ENCODE results near the gene CIAO2B. TPM values are rescaled to one million over a fixed set of nuclear protein-coding genes. Genes with fewer than 3 reads are reported as not detected.
A peak's percentile ranks its signal among the peaks of the same experiment; 100 is the strongest.
"Not testable (repeated sequence)": the region's sequence is repeated elsewhere in the genome, so short reads cannot be mapped to it uniquely, and the experiment has no call there.

Gene CIAO2B
- total RNA-seq, 1 donor from 2014 or later, result 58.1 TPM

DNA sequence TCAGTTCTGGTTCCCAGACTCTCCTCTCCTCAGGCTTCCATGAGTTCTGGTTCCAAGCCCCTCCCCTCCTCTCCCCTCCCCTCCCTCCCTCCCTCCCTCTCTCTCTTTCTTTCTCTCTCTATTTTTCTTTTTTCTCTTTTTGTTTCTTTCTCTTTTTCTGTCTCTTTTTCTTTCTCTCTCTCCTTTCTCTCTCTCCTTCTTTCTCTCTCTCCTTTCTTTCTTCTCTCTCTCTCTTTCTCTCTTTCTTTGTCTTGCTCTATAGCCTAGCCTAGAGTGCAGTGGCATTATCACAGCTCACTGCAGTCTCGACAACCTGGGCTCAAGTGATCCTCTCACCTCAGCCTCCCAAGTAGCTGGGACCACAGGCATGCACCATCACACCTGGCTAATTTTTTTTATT lies 26.1 kb upstream of the CIAO2B start:
- Mint-ChIP-seq H3K36me3 (ENCODE audit: insufficient read depth) (no peaks in the 10 kb centered on the region), H3K27ac (no peak overlapping the region), H3K4me3 (ENCODE audit: low read depth) (no peak overlapping the region), H3K4me1 (ENCODE audit: low read depth) (peaks cover 2% of the 10 kb centered on the region), H3K27me3 (peaks cover 31% of the 10 kb centered on the region), H3K9me3 (ENCODE audit: low read depth) (no peaks in the 10 kb centered on the region)
- TF ChIP-seq, protein P1, sequence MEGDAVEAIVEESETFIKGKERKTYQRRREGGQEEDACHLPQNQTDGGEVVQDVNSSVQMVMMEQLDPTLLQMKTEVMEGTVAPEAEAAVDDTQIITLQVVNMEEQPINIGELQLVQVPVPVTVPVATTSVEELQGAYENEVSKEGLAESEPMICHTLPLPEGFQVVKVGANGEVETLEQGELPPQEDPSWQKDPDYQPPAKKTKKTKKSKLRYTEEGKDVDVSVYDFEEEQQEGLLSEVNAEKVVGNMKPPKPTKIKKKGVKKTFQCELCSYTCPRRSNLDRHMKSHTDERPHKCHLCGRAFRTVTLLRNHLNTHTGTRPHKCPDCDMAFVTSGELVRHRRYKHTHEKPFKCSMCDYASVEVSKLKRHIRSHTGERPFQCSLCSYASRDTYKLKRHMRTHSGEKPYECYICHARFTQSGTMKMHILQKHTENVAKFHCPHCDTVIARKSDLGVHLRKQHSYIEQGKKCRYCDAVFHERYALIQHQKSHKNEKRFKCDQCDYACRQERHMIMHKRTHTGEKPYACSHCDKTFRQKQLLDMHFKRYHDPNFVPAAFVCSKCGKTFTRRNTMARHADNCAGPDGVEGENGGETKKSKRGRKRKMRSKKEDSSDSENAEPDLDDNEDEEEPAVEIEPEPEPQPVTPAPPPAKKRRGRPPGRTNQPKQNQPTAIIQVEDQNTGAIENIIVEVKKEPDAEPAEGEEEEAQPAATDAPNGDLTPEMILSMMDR (IDR thresholded peaks at IDR 0.05; ENCODE audit: unreplicated experiment), result no peak
- no peak for DNase-seq (ENCODE audit: low spot score, unreplicated experiment)

DNA sequence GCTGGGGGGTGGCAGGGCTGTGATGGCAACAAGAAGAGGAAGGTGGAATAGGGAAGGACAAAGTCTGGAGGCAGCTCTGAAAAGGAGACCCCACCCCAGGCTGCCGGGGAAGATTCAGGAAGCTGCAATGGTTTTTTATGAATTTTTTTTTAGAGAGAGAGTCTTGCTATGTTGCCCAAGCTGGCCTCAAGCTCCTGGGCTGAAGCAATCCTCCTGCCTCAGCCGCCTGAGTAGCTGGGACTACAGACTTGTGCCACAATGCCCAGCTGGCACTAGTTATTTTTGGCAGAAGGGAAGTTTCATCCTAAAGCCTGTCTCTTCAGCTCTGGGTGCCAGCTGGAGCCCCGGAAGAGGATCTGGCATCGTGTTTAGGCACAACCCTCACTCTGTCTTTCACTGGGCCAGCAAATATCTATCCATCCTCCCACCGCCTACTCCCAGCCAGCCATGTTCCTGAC lies 25.5 kb upstream of the CIAO2B start:
- Mint-ChIP-seq H3K27me3 (peaks cover 27% of the 10 kb centered on the region), H3K36me3 (ENCODE audit: insufficient read depth) (no peaks in the 10 kb centered on the region), H3K27ac (no peak overlapping the region), H3K4me3 (ENCODE audit: low read depth) (no peak overlapping the region), H3K9me3 (ENCODE audit: low read depth) (no peaks in the 10 kb centered on the region), H3K4me1 (ENCODE audit: low read depth) (peaks cover 2% of the 10 kb centered on the region)
- DNase-seq (ENCODE audit: low spot score, unreplicated experiment), result no peak
- TF ChIP-seq, protein P1 (IDR thresholded peaks at IDR 0.05; ENCODE audit: unreplicated experiment), result no peak

DNA sequence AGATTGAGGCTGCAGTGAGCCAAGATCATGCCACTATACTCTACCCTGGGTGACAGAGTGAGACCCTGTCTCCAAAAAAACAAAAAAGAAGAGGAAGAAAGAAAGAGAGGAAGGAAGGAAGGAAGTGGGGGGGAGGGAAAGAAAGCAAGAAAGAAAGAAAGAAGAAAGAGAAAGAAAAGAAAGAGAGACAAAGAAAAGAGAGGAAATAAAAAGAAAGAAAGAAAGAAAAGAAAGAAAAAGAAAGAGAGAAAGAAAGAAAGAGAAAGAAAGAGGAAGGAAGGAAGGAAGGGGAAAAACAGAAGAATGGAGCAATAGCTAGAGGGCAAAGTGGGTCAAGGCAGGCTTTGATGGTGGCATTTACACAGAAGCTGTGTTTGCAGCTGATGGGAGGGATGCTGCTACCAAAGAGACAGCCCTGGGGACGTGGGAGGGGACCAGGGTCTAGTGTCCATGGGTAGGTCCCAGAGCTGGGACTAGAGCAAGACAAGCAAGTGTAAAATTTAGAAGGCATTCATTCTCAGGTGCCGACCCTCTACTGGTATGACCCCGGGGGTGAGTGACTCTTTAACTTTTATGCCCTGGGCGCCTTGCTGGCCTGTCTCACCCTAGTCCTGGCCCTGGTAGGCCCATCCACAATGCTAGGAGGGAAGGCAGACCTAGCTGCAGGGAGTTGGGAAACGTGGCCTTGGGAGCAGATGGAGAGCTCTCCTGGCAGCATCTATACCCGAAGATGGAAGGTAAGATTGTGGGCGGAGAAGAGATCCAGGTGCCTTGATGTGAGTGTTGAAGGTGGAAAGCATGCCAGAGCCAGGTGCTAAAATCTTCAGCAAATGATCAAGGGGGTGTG lies 24.9 kb upstream of the CIAO2B start:
- Mint-ChIP-seq H3K9me3 (ENCODE audit: low read depth) (no peaks in the 10 kb centered on the region), H3K27ac (no peak overlapping the region), H3K4me3 (ENCODE audit: low read depth) (no peak overlapping the region), H3K36me3 (ENCODE audit: insufficient read depth) (no peaks in the 10 kb centered on the region), H3K4me1 (ENCODE audit: low read depth) (peaks cover 2% of the 10 kb centered on the region), H3K27me3 (peaks cover 24% of the 10 kb centered on the region)
- no peak for DNase-seq (ENCODE audit: low spot score, unreplicated experiment)
- TF ChIP-seq, protein P1 (IDR thresholded peaks at IDR 0.05; ENCODE audit: unreplicated experiment), result no peak

DNA sequence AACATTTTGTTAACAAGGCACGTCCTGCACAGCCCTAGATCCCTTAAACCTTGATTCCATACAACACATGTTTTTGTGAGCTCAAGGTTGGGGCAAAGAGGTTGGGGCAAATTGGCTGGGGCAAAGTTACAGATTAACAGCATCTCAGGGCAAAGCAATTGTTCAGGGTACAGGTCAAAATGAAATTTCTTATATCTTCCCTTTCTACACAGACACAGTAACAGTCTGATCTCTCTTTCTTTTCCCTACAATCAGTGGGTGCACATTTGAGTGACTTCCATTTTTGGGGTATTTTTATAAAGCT lies 21.9 kb upstream of the CIAO2B start:
- DNase-seq (ENCODE audit: low spot score, unreplicated experiment); H3K4me3 Mint-ChIP-seq (ENCODE audit: low read depth); H3K27ac Mint-ChIP-seq; H3K36me3 Mint-ChIP-seq (ENCODE audit: insufficient read depth); H3K4me1 Mint-ChIP-seq (ENCODE audit: low read depth); H3K9me3 Mint-ChIP-seq (ENCODE audit: low read depth): not testable (repeated sequence)
- H3K27me3 Mint-ChIP-seq, result peaks cover 27% of the 10 kb centered on the region

DNA sequence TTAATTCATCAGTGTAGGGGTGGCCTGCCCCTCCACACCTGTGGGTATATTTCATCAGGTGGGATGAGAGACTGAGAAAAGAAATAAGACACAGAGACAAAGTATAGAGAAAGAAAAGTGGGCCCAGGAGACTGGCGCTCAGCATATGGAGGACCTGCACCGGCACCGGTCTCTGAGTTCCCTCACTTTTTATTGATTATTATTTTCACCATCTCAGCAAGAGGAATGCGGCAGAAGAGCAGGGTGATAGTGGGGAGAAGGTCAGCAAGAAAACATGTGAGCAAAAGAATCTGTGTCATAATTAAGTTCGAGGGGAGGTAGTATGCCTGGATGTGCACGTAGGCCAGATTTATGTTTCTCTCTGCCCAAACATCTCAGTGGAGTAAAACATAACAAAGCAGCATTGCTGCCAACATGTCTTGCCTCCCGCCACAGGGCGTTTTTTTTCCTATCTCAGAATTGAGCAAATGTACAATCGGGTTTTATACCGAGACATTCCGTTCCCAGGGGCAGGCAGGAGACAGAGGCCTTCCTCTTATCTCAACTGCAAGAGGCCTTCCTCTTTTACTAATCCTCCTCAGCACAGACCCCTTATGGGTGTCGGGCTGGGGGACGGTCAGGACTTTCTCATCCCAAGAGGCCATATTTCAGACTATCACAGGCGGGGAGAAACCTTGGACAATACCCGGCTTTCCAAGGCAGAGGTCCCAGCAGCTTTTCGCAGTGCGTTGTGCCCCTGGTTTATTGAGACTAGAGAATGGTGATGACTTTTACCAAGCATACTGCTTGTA lies 21.4 kb upstream of the CIAO2B start:
- not testable (repeated sequence) for H3K27ac Mint-ChIP-seq; H3K36me3 Mint-ChIP-seq (ENCODE audit: insufficient read depth); DNase-seq (ENCODE audit: low spot score, unreplicated experiment); H3K4me1 Mint-ChIP-seq (ENCODE audit: low read depth); H3K4me3 Mint-ChIP-seq (ENCODE audit: low read depth); H3K9me3 Mint-ChIP-seq (ENCODE audit: low read depth)
- peaks cover 28% of the 10 kb centered on the region for H3K27me3 Mint-ChIP-seq

DNA sequence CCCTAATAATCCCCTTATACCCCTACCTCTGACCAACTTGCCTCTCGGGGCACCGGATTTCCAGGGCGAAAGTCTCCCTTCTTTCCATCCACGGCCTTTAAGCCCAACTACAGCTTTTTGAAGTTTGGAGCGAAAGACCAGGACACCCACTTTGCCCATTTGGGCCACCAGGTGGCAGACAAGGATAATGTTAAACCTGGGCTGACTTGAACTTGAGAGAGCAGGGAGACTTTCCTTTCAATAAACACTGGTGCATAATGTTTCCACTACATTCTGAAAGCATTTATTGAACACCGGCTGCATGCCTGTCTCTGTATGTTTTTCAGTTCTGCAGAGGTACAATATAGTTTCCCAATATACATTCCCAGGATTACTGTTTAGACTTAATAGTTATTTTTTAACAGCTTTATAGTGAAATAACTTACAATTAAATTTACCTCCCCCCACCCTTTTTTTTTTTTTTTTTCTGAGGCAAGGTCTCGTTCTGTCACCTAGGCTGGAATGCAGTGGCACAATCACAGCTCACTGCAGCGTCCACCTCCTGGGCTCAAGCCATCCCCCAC lies 20.0 kb upstream of the CIAO2B start:
- peaks cover 4% of the 10 kb centered on the region for H3K9me3 Mint-ChIP-seq (ENCODE audit: low read depth)
- TF ChIP-seq, protein P1 (IDR thresholded peaks at IDR 0.05; ENCODE audit: unreplicated experiment), result peak; percentile 82
- H3K27ac Mint-ChIP-seq, result no peak overlapping the region
- H3K4me3 Mint-ChIP-seq (ENCODE audit: low read depth), result no peak overlapping the region
- peak; percentile 67 for DNase-seq (ENCODE audit: low spot score, unreplicated experiment)
- H3K4me1 Mint-ChIP-seq (ENCODE audit: low read depth), result peaks cover 4% of the 10 kb centered on the region
- peaks cover 28% of the 10 kb centered on the region for H3K27me3 Mint-ChIP-seq
- no peaks in the 10 kb centered on the region for H3K36me3 Mint-ChIP-seq (ENCODE audit: insufficient read depth)
